ENCODE data around the gene SPIRE1. TPM values are rescaled to one million over a fixed set of nuclear protein-coding genes. Genes with fewer than 3 reads are reported as not detected.
"Not testable (repeated sequence)": the region's sequence is repeated elsewhere in the genome, so short reads cannot be mapped to it uniquely, and the experiment has no call there.

SPIRE1 gene
- total RNA-seq, 4 donors from 2014 or later = 37.4 to 50.8 (median 43.0) TPM

GRCh38 chr18:12652861-12653401 is 5.0 kb downstream of the SPIRE1 start:
- no peaks in the 10 kb centered on the region for H3K9me3 ChIP-seq
- no peak for ATAC-seq
- WGBS, 2 donors (ENCODE audit: low coverage in 1 of 2) = 39 to 49% methylated on average over 2 to 3 of the region's 3 CpGs
- H3K36me3 ChIP-seq = no peaks in the 10 kb centered on the region
- H3K4me1 ChIP-seq = peaks cover 0 to 53% (median 9%) of the 10 kb centered on the region in 3 donors
- no peak overlapping the region for H3K27ac ChIP-seq
- no peaks in the 10 kb centered on the region for H3K27me3 ChIP-seq
- no peak for TF ChIP-seq POLR2A (IDR thresholded peaks at IDR 0.05)
- TF ChIP-seq CTCF (IDR thresholded peaks at IDR 0.05) = no peak
- TF ChIP-seq EP300 (IDR thresholded peaks at IDR 0.05) = no peak
- TF ChIP-seq POLR2AphosphoS5 (IDR thresholded peaks at IDR 0.05) = no peak
- H3K4me3 ChIP-seq = no peak overlapping the region

- no peak for ATAC-seq
- no peak overlapping the region for H3K27ac ChIP-seq
- TF ChIP-seq EP300 (IDR thresholded peaks at IDR 0.05) = no peak
- TF ChIP-seq POLR2A (IDR thresholded peaks at IDR 0.05) = no peak
- no peak for TF ChIP-seq POLR2AphosphoS5 (IDR thresholded peaks at IDR 0.05)
- TF ChIP-seq CTCF (IDR thresholded peaks at IDR 0.05) = no peak
- 42 to 67% methylated on average over 3 to 4 of the region's 4 CpGs for WGBS, 2 donors (ENCODE audit: low coverage in 1 of 2)
- H3K36me3 ChIP-seq = no peaks in the 10 kb centered on the region
- no peak overlapping the region for H3K4me3 ChIP-seq
- no peaks in the 10 kb centered on the region for H3K9me3 ChIP-seq
- peaks cover 0 to 50% (median 9%) of the 10 kb centered on the region in 3 donors for H3K4me1 ChIP-seq
- H3K27me3 ChIP-seq = no peaks in the 10 kb centered on the region
These were observed 6.3 kb downstream of the SPIRE1 start for GRCh38 chr18:12651651-12652050.

- Histone ChIP-seq H3K4me1 (peaks cover 10 to 51% (median 16%) of the 10 kb centered on the region in 3 donors), H3K27me3 (no peaks in the 10 kb centered on the region), H3K36me3 (no peaks in the 10 kb centered on the region), H3K27ac (no peak overlapping the region), H3K4me3 (no peak overlapping the region), H3K9me3 (no peaks in the 10 kb centered on the region)
- 85 to 93% methylated on average over 3 of the region's 3 CpGs for WGBS, 2 donors (ENCODE audit: low coverage in 1 of 2)
- ATAC-seq = no peak
- TF ChIP-seq POLR2A (IDR thresholded peaks at IDR 0.05) = no peak
- no peak for TF ChIP-seq CTCF (IDR thresholded peaks at IDR 0.05)
- no peak for TF ChIP-seq EP300 (IDR thresholded peaks at IDR 0.05)
- no peak for TF ChIP-seq POLR2AphosphoS5 (IDR thresholded peaks at IDR 0.05)
These were observed 10.1 kb downstream of the SPIRE1 start for GRCh38 chr18:12647773-12648172.

- TF ChIP-seq CTCF (IDR thresholded peaks at IDR 0.05) = no peak
- no peak for TF ChIP-seq EP300 (IDR thresholded peaks at IDR 0.05)
- no peak for TF ChIP-seq POLR2AphosphoS5 (IDR thresholded peaks at IDR 0.05)
- no peak for TF ChIP-seq POLR2A (IDR thresholded peaks at IDR 0.05)
- WGBS, 2 donors (ENCODE audit: low coverage in 1 of 2) = 28 to 53% methylated on average over 9 of the region's 10 CpGs
- no peaks in the 10 kb centered on the region for H3K36me3 ChIP-seq
- ATAC-seq = peak; percentile 66
- no peaks in the 10 kb centered on the region for H3K9me3 ChIP-seq
- peak overlapping the region in 2 of 4 donors; percentile 37 to 62 for H3K27ac ChIP-seq
- H3K4me1 ChIP-seq = peaks cover 11 to 39% (median 16%) of the 10 kb centered on the region in 3 donors
- no peaks in the 10 kb centered on the region for H3K27me3 ChIP-seq
- H3K4me3 ChIP-seq = no peak overlapping the region
These were observed 12.1 kb downstream of the SPIRE1 start for GRCh38 chr18:12645751-12646203.

- no peak for TF ChIP-seq CTCF (IDR thresholded peaks at IDR 0.05)
- H3K27ac ChIP-seq = peak overlapping the region in 3 of 4 donors; percentile 37 to 62 (median 48)
- no peaks in the 10 kb centered on the region for H3K27me3 ChIP-seq
- no peaks in the 10 kb centered on the region for H3K36me3 ChIP-seq
- H3K4me3 ChIP-seq = no peak overlapping the region
- peaks cover 11 to 40% (median 16%) of the 10 kb centered on the region in 3 donors for H3K4me1 ChIP-seq
- H3K9me3 ChIP-seq = no peaks in the 10 kb centered on the region
- no peak for ATAC-seq
These were observed 12.7 kb downstream of the SPIRE1 start for GRCh38 chr18:12645254-12645653.

GRCh38 chr18:12643756-12644155 is 14.2 kb downstream of the SPIRE1 start:
- H3K36me3 ChIP-seq, ATAC-seq, H3K9me3 ChIP-seq, H3K4me3 ChIP-seq, H3K27ac ChIP-seq, H3K27me3 ChIP-seq: not testable (repeated sequence)
- H3K4me1 ChIP-seq = peaks cover 11 to 46% (median 16%) of the 10 kb centered on the region in 3 donors
- WGBS, 2 donors (ENCODE audit: low coverage in 1 of 2) = 63 to 88% methylated on average over 2 to 4 of the region's 5 CpGs
